Measurements from ENCODE around the gene SNUPN.
A peak's percentile ranks its signal among the peaks of the same experiment; 100 is the strongest.

Gene SNUPN

DNA sequence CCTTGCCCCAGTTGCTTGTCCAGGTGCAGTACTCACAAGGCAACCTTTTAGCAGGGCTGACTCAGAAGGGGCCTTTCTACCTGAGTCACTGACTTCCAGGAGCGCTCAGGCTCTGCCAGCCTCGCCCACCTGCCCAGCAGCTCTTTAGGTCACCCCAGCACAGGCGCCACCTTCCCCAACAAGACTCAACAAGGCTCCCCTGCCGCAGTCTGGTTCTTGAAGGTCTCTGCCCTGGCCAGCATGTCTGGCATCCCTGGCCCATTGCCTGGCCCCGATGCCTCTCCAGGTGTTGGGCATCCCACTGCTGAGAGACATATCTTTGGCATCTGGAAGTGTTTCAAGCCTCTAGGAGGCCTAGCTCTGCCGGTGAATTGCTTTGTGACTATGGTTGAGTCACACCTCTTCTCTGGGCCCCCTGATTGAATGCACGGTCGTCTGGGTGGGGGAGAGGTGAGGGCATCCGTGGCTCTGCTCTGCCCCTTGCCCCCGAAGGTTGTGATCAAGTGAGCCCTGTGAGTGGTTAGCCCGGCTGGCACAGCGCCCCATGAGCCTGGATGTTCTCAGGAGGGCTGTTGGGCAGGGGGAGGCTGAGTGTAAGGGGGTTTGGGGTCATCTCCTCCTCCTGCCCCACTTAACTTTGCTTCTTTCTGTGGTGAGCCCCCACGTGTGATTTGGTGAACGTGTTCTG, 43.8 kb upstream of the SNUPN start:
- no peak overlapping the region for H3K4me3 ChIP-seq (ENCODE audit: low read length)
- TF ChIP-seq, protein P1, sequence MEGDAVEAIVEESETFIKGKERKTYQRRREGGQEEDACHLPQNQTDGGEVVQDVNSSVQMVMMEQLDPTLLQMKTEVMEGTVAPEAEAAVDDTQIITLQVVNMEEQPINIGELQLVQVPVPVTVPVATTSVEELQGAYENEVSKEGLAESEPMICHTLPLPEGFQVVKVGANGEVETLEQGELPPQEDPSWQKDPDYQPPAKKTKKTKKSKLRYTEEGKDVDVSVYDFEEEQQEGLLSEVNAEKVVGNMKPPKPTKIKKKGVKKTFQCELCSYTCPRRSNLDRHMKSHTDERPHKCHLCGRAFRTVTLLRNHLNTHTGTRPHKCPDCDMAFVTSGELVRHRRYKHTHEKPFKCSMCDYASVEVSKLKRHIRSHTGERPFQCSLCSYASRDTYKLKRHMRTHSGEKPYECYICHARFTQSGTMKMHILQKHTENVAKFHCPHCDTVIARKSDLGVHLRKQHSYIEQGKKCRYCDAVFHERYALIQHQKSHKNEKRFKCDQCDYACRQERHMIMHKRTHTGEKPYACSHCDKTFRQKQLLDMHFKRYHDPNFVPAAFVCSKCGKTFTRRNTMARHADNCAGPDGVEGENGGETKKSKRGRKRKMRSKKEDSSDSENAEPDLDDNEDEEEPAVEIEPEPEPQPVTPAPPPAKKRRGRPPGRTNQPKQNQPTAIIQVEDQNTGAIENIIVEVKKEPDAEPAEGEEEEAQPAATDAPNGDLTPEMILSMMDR (conservative IDR thresholded peaks at IDR 0.05; ENCODE audit: low read depth, low read length), result no peak
- no peak for DNase-seq (ENCODE audit: low read depth)

DNA sequence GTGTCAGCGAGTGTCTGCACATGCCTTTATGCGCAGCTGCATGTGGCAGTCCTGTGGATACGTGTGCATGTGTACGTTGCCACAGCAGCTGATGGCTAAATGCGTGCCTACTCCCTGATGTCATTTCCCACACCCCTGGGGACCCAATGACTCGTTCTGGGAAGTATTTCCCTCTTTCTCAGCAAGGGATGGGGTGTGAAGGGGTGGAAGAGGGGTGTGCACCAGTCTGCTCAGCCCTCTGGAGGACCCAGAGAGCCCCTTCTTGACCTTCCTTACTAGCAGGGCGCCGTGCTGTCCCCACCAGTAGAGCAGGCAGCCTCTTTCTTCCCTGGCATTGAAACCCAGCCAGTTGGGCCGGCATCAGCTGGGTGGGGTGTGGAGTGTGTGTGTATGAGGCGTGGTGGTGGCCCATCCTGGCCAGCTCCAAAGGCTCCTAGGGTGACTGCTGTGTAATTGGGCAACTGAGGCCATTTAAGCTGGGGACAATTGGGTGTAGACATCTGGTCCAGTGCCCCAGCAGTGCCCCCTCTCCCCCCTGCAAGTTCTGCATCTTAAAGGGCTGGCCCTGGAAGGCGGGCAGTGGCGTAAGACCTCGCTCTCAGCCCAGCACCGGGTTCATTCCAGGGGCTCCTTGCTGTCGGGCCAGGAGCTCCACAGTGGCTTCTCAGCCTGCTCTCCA, 41.4 kb upstream of the SNUPN start:
- H3K4me3 ChIP-seq (ENCODE audit: low read length), result no peak overlapping the region
- DNase-seq (ENCODE audit: low read depth), result peak; percentile 69
- TF ChIP-seq, protein P1 (conservative IDR thresholded peaks at IDR 0.05; ENCODE audit: low read depth, low read length), result no peak

DNA sequence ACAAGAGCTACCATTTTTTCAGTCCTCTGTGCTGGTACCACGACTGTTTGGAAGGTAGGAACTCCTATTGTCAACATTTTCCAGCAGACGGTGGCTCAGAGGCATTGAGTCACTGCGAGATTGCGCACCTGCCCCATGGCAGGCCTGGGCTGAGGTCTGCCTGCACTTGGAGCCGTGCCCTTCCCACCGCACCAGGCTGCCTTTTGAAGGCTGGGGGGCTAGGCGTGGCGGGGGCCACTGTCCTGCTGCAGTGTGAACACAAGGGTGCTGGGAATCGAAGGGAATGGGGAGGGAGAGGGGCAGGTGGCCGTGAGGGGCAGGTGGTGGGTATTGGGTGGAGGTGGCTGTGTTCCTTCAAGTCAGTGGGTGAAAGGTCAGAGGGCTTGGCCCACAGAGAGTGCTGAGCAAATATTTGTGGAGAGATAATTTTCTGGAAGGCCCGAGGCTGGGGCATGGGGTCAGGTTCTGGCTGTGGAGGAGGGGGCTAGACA, 38.5 kb upstream of the SNUPN start:
- DNase-seq (ENCODE audit: low read depth), result no peak
- no peak overlapping the region for H3K4me3 ChIP-seq (ENCODE audit: low read length)
- TF ChIP-seq, protein P1 (conservative IDR thresholded peaks at IDR 0.05; ENCODE audit: low read depth, low read length), result no peak

DNA sequence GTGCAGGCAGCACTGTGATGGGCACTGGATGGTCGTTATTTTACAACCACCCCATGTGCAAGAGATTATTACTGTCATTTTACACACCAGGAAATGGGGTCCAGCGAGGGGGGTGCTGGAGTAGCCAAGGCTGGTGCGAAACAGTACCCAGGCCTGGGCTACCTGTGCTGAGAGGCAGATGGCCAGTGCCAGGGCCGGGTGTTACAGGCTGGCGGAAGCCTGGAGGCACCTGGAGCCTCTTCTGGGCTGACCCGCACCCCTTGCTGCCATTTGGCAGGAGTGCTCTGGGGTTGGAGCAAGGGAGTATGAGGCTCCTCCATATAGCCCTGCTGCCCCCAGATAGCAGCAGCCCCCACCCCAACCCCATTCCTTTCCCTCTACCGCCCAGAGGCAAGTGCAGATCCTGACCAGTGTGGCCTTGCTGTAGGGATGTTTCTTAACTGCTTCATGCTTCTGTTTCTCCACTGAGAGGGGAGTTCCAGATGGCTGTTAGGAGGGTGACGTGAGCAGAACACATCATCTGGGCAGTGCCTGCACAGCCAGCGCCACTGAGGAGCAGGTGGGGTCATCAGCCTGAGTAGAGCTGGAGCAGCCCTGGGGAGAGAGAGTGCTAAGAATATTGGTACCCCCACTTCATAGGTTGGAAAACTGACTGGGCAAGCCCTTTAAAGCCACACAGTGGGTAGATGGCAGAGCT, 37.4 kb upstream of the SNUPN start:
- no peak overlapping the region for H3K4me3 ChIP-seq (ENCODE audit: low read length)
- no peak for DNase-seq (ENCODE audit: low read depth)
- TF ChIP-seq, protein P1 (conservative IDR thresholded peaks at IDR 0.05; ENCODE audit: low read depth, low read length), result no peak

DNA sequence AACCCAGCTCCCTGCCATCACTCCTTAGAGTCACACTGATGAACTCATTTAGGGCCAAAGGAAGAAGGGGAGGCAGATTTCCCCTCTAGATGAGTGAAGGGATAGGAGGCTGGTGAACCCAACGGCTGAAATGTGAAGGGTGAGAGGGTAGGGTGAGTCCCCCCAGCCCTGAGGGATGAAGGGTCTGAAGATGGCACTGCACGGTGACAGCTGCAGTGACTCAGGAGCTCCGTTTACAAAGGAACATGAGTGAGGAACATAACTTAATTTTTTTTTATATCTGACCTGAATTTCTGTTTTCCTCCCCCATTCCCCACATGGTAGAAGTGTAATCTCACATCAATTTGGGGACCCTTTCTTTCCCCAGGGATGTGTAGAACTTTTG, 36.2 kb upstream of the SNUPN start:
- DNase-seq (ENCODE audit: low read depth), result no peak
- H3K4me3 ChIP-seq (ENCODE audit: low read length), result no peak overlapping the region
- TF ChIP-seq, protein P1 (conservative IDR thresholded peaks at IDR 0.05; ENCODE audit: low read depth, low read length), result no peak

DNA sequence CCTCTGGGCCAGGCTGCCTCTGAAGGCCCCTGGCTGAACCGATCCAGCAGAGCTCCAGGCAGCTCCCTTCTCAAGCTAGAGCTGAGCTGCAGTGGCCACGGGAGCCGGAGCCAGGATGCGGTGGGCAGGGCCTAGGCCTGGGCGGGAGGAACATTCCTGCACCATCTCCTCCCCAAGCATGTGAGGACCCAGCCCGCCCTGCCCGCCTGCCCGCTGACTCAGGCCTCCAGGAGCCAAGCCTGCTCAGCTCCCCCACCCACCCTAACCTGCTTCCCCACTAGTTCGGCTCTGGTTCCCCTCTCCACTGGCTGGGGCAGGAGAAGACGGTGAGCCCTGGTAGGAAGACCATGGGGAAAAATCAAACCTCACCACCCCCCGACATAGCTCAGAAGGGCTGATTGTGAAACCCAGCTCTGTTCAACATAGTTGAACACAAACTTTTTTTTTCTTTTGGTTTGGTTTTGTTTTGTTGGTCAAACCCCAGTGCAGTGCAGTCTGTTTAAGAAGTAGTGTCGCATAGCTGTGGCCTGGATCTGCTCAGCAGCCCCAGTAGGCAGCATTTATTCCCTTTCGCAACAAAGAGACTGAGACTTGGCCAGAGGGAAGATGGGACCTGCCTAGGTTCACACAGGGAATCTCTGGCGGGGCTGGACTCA, 35.7 kb upstream of the SNUPN start:
- TF ChIP-seq, protein P1 (conservative IDR thresholded peaks at IDR 0.05; ENCODE audit: low read depth, low read length), result no peak
- no peak overlapping the region for H3K4me3 ChIP-seq (ENCODE audit: low read length)
- DNase-seq (ENCODE audit: low read depth), result peak; percentile 87

Measured in retinal pigment epithelial cell (primary cell).